IMR-90 (cell line): ENCODE measurements around the gene NLRC5. TPM values are rescaled to one million over a fixed set of nuclear protein-coding genes. Genes with fewer than 3 reads are reported as not detected.

Source experiments
- ATAC-seq: fragments of 200-7000 bp; cut with Tn5 transposase; 2 replicates; pipeline ENCODE4 v1.9.1; 2020; ENCODE audit warnings: low read depth, mild to moderate bottlenecking, moderate library complexity
- BruUV-seq: library from RNA; stranded (reverse); fragments of 400-500 nt; replicated peaks from 2 replicates; lab custom pipeline; 2021; lab: Mats Ljungman, UMichigan
- CTCF ChIA-PET: fragments of 300-600 bp; formaldehyde crosslinking; extraction: SDS; loops from one replicate; lab custom pipeline; 2021; ENCODE audit warnings: antibody characterized with exemption; lab: Yijun Ruan, JAX
- POLR2A ChIA-PET: fragments of 300-600 bp; sonication (Branson Sonifier 250); formaldehyde crosslinking; loops from one replicate; lab custom pipeline; 2022; ENCODE audit warnings: antibody characterized with exemption; ENCODE audit not compliant: unreplicated experiment; lab: Charles Lee
- DNase-seq: peaks from one replicate; pipeline ENCODE4 v3.0.0; 2013
- H2AFZ ChIP-seq: replicated peaks from 2 replicates; pipeline ENCODE3; 2013; ENCODE audit warnings: low read length, mild to moderate bottlenecking; ENCODE audit not compliant: poor library complexity
- H2AK5ac ChIP-seq: 2 replicates; pipeline ENCODE4 v1.6.1; 2013; ENCODE audit warnings: low read depth, low read length, inconsistent platforms
- H2AK9ac ChIP-seq: replicated peaks from 2 replicates; pipeline ENCODE3; 2013; ENCODE audit warnings: mild to moderate bottlenecking, low read depth, low read length, moderate library complexity; ENCODE audit not compliant: poor library complexity
- H2BK120ac ChIP-seq: 2 replicates; pipeline ENCODE4 v1.6.1; 2013; ENCODE audit warnings: low read depth, low read length, inconsistent platforms
- H2BK15ac ChIP-seq: 3 replicates; pipeline ENCODE4 v1.6.1; 2013; ENCODE audit warnings: low read depth, low read length, inconsistent platforms
- H2BK20ac ChIP-seq: 2 replicates; pipeline ENCODE4 v1.6.1; 2013; ENCODE audit warnings: low read depth, mild to moderate bottlenecking, inconsistent platforms, low read length, moderate library complexity
- H2BK5ac ChIP-seq: 2 replicates; pipeline ENCODE4 v1.6.1; 2013; ENCODE audit warnings: mild to moderate bottlenecking, low read depth, low read length, inconsistent platforms; ENCODE audit not compliant: poor library complexity, severe bottlenecking
- H3K14ac ChIP-seq: replicated peaks from 2 replicates; pipeline ENCODE4 v1.6.1; 2013; ENCODE audit warnings: low read depth, low read length, inconsistent platforms
- H3K18ac ChIP-seq: 2 replicates; pipeline ENCODE4 v1.6.1; 2013; ENCODE audit warnings: low read depth, low read length, control low read depth
- H3K23ac ChIP-seq: 2 replicates; pipeline ENCODE4 v1.6.1; 2013; ENCODE audit warnings: low read depth, low read length, inconsistent platforms
- H3K27ac ChIP-seq: 2 replicates; pipeline ENCODE4 v1.5.1; 2013; ENCODE audit warnings: mild to moderate bottlenecking, control low read depth, low read length; ENCODE audit not compliant: insufficient read depth
- H3K27me3 ChIP-seq: 2 replicates; pipeline ENCODE4 v1.6.1; 2013; ENCODE audit warnings: low read length; ENCODE audit not compliant: control insufficient read depth, insufficient read depth
- H3K36me3 ChIP-seq: 2 replicates; pipeline ENCODE4 v1.6.1; 2013; ENCODE audit warnings: low read length, mixed read lengths; ENCODE audit not compliant: control insufficient read depth, insufficient read depth
- H3K4ac ChIP-seq: 2 replicates; pipeline ENCODE4 v1.6.1; 2013; ENCODE audit warnings: low read depth, low read length, inconsistent platforms
- H3K4me1 ChIP-seq: 2 replicates; pipeline ENCODE4 v1.6.1; 2013; ENCODE audit warnings: low read length, mixed read lengths; ENCODE audit not compliant: control insufficient read depth, insufficient read depth
- H3K4me2 ChIP-seq: 2 replicates; pipeline ENCODE4 v1.6.1; 2013; ENCODE audit warnings: low read depth, mild to moderate bottlenecking, control low read depth, low read length, moderate library complexity
- H3K4me3 ChIP-seq: 2 replicates; pipeline ENCODE4 v1.5.1; 2013; ENCODE audit warnings: low read depth, mild to moderate bottlenecking, control low read depth, low read length, moderate library complexity; ENCODE audit not compliant: insufficient read depth
- H3K56ac ChIP-seq: 2 replicates; pipeline ENCODE4 v1.6.1; 2013; ENCODE audit warnings: low read length, inconsistent platforms; ENCODE audit not compliant: insufficient read depth; ENCODE audit errors: extremely low read depth
- H3K79me1 ChIP-seq, 2 experiments: 2 replicates each; pipeline ENCODE4 v1.6.1; 2013; ENCODE audit warnings: low read length in 2 of 2, inconsistent platforms in 1 of 2, low read depth in 1 of 2
- H3K9ac ChIP-seq: 2 replicates; pipeline ENCODE4 v1.6.1; 2013; ENCODE audit warnings: low read depth, low read length, control low read depth
- H3K9me1 ChIP-seq: 2 replicates; pipeline ENCODE4 v1.6.1; 2013; ENCODE audit warnings: low read length, inconsistent platforms; ENCODE audit not compliant: insufficient read depth
- H3K9me3 ChIP-seq: 2 replicates; pipeline ENCODE4 v1.6.1; 2013; ENCODE audit warnings: low read length; ENCODE audit not compliant: control insufficient read depth, insufficient read depth
- H4K20me1 ChIP-seq: 2 replicates; pipeline ENCODE4 v1.6.1; 2013; ENCODE audit warnings: low read length, inconsistent platforms; ENCODE audit not compliant: insufficient read depth
- H4K5ac ChIP-seq: 2 replicates; pipeline ENCODE4 v1.6.1; 2013; ENCODE audit warnings: mild to moderate bottlenecking, low read depth, low read length, control low read depth
- H4K8ac ChIP-seq, 2 experiments: 2 replicates each; pipeline ENCODE4 v1.6.1; 2013; ENCODE audit warnings: low read depth in 2 of 2, low read length in 2 of 2, control low read depth in 1 of 2, inconsistent platforms in 1 of 2
- H4K91ac ChIP-seq: 2 replicates; pipeline ENCODE4 v1.6.1; 2013; ENCODE audit warnings: low read depth, low read length, inconsistent platforms; ENCODE audit not compliant: insufficient read depth
- BHLHE40 ChIP-seq: fragments of 150-350 bp; IDR thresholded peaks from 2 replicates; pipeline ENCODE4 v1.6.1; 2016; ENCODE audit warnings: mild to moderate bottlenecking, low read depth, low read length
- CEBPB ChIP-seq: IDR thresholded peaks from 2 replicates; pipeline ENCODE4 v1.6.1; 2012; ENCODE audit warnings: low read depth, low read length, improper control_type of control experiment
- WGBS, 2 experiments: methylation state at CpG; one replicate each; pipeline versions ENCODE4 v1.1.5 to v1.1.7; 2013; ENCODE audit warnings: missing lambda C conversion rate in 2 of 2; ENCODE audit not compliant: insufficient read length in 1 of 2; ENCODE audit errors: extremely low coverage in 2 of 2; 5-methylcytosine and 5-hydroxymethylcytosine counted together
- dilution Hi-C: fragments of 300-500 bp; cut with HindIII; formaldehyde crosslinking; loops from one replicate; pipeline ENCODE4 v1.14.3; 2018; ENCODE audit warnings: low sequenced_read_pairs; ENCODE audit not compliant: unreplicated experiment
- in situ Hi-C: fragments of 300-500 bp; cut with MboI; formaldehyde crosslinking; loops from 3 replicates; pipeline ENCODE4 v1.14.3; 2019; ENCODE audit warnings: low sequenced_read_pairs, inconsistent platforms, mixed read lengths
- intact Hi-C: fragments of 100-400 bp; cut with micrococcal nuclease; formaldehyde crosslinking; loops from 2 replicates; pipeline ENCODE4 v1.10.0; 2022
- polyA plus RNA-seq, 3 experiments: library from polyadenylated mRNA; depleted of rRNA; stranded (reverse); fragments of >200 nt; gene quantifications; 2 replicates each; pipeline ENCODE4 v1.2.3, GENCODE V29; 2012; ENCODE audit warnings: low replicate concordance in 1 of 3
- total RNA-seq: library from RNA; depleted of rRNA; stranded (reverse); fragments of >200 nt; gene quantifications from 2 replicates; pipeline ENCODE4 v1.2.3, GENCODE V29; 2012

The NLRC5 gene
- total and polyA plus RNA-seq, 2 of the 4 experiments (the other 2 are of a cell fraction), result 9.1 to 14.9 TPM

GRCh38 chr16:56988161-56988947 lies 1.0 kb upstream of the NLRC5 start:
- intact Hi-C loops, result loop anchor here (2.0 kb wide), 1 partner anchor 56 kb away; no protein-coding TSS in a partner anchor
- H3K9ac ChIP-seq, result peak overlapping the region; percentile 87
- POLR2A ChIA-PET, result no interaction called here

More at GRCh38 chr16:56988161-56988947, 1.0 kb upstream of the NLRC5 start:
- H3K56ac ChIP-seq, result peak overlapping the region; percentile 96; the same call in 1 of the 2 replicates
- H3K9me1 ChIP-seq, result peaks cover 26% of the 10 kb centered on the region
- peak overlapping the region; percentile 97 for H2BK120ac ChIP-seq
- DNase-seq, result peak; percentile 37
- ATAC-seq, result peak; percentile 5; the same call in 1 of the 2 replicates
- dilution Hi-C loops (no loop called here), in situ Hi-C loops (no loop called here)
- peak overlapping the region; percentile 69 for H3K4me3 ChIP-seq
- H4K20me1 ChIP-seq, result no peaks in the 10 kb centered on the region
- no peaks in the 10 kb centered on the region; the same call in 1 of the 2 replicates for H3K36me3 ChIP-seq
- H3K27ac ChIP-seq, result peak overlapping the region; percentile 76
- peak overlapping the region; percentile 97 for H3K14ac ChIP-seq
- peak overlapping the region; percentile 80 for H4K5ac ChIP-seq
- H3K27me3 ChIP-seq, result no peaks in the 10 kb centered on the region
- peak overlapping the region; percentile 82 for H3K4me2 ChIP-seq
- TF ChIP-seq CEBPB, result peak; percentile 89
- no peak for TF ChIP-seq BHLHE40
- H4K91ac ChIP-seq, result peak overlapping the region; percentile 96
- peak overlapping the region; percentile 35 for H2BK5ac ChIP-seq
- H3K4ac ChIP-seq, result peak overlapping the region; percentile 99
- H3K18ac ChIP-seq, result peak overlapping the region; percentile 64
- 100% methylated on average over 1 of the region's 6 CpGs; no CpG with 5 or more reads in 1 of the 2 experiments for WGBS, 2 experiments
- peak overlapping the region; percentile 98 for H2AFZ ChIP-seq
- H2AK5ac ChIP-seq, result peak overlapping the region; percentile 94
- H3K9me3 ChIP-seq, result no peaks in the 10 kb centered on the region
- peak overlapping the region; percentile 72 for H2BK20ac ChIP-seq
- H2BK15ac ChIP-seq, result peak overlapping the region; percentile 22; the same call in 2 of the 3 replicates
- no TSS peak for BruUV-seq
- H4K8ac ChIP-seq, result peak overlapping the region; percentile 82 to 90
- peaks cover 18 to 64% of the 10 kb centered on the region in 2 experiments for H3K79me1 ChIP-seq
- H3K23ac ChIP-seq, result peak overlapping the region; percentile 97
- H2AK9ac ChIP-seq, result peak overlapping the region; percentile 99
- peaks cover 26% of the 10 kb centered on the region for H3K4me1 ChIP-seq
- CTCF ChIA-PET, result interaction anchor here (0.6 to 0.7 kb wide), 2 partner anchors 19 to 41 kb away, joined by 3 to 4 read pairs; no protein-coding TSS in a partner anchor
